Trophoblast cell (in vitro differentiated cells and primary cell): ENCODE measurements around the gene HOXA4.

Source experiments
- DNase-seq, 2 donors: peaks; one replicate each; pipeline ENCODE4 v3.0.0-alpha.2; 2016
- H2AFZ ChIP-seq: 2 replicates; pipeline ENCODE4 v1.6.1; 2013; ENCODE audit warnings: low read length, moderate library complexity, mild to moderate bottlenecking; ENCODE audit not compliant: insufficient read depth, poor library complexity
- H2AK5ac ChIP-seq: 2 replicates; pipeline ENCODE4 v1.6.1; 2013; ENCODE audit warnings: mild to moderate bottlenecking, low read length
- H2BK120ac ChIP-seq: 2 replicates; pipeline ENCODE4 v1.6.1; 2013; ENCODE audit warnings: low read length, mild to moderate bottlenecking, moderate library complexity; ENCODE audit not compliant: insufficient read depth, poor library complexity
- H2BK12ac ChIP-seq: 2 replicates; pipeline ENCODE4 v1.6.1; 2013; ENCODE audit warnings: mild to moderate bottlenecking, low read length, moderate library complexity
- H2BK5ac ChIP-seq: 2 replicates; pipeline ENCODE4 v1.6.1; 2013; ENCODE audit warnings: low read length, low read depth, moderate library complexity, mild to moderate bottlenecking; ENCODE audit not compliant: poor library complexity
- H3K14ac ChIP-seq: 2 replicates; pipeline ENCODE4 v1.6.1; 2013; ENCODE audit warnings: mild to moderate bottlenecking, low read length
- H3K18ac ChIP-seq: 2 replicates; pipeline ENCODE4 v1.6.1; 2013; ENCODE audit warnings: mild to moderate bottlenecking, low read length
- H3K23ac ChIP-seq: 2 replicates; pipeline ENCODE4 v1.6.1; 2013; ENCODE audit warnings: low read length
- H3K27ac ChIP-seq: 2 replicates; pipeline ENCODE4 v1.5.1; 2013; ENCODE audit warnings: low read depth, mild to moderate bottlenecking, inconsistent platforms, low read length, moderate library complexity
- H3K27me3 ChIP-seq: 2 replicates; pipeline ENCODE4 v1.6.1; 2013; ENCODE audit warnings: inconsistent platforms, mild to moderate bottlenecking, low read length, moderate library complexity; ENCODE audit not compliant: insufficient read depth
- H3K36me3 ChIP-seq, 2 experiments: 1 replicate in 1 of 2; 2 replicates in 1 of 2; pipeline ENCODE4 v1.6.1; 2013; ENCODE audit warnings: low read length in 2 of 2, mild to moderate bottlenecking in 2 of 2, moderate library complexity in 1 of 2; ENCODE audit not compliant: insufficient read depth in 2 of 2, control insufficient read depth in 1 of 2
- H3K4ac ChIP-seq: 2 replicates; pipeline ENCODE4 v1.6.1; 2013; ENCODE audit warnings: low read depth, mild to moderate bottlenecking, low read length, moderate library complexity
- H3K4me1 ChIP-seq, 2 experiments: 1 replicate in 1 of 2; 2 replicates in 1 of 2; pipeline ENCODE4 v1.6.1; 2013; ENCODE audit warnings: low read length in 2 of 2, mild to moderate bottlenecking in 2 of 2, moderate library complexity in 1 of 2; ENCODE audit not compliant: insufficient read depth in 2 of 2, control insufficient read depth in 1 of 2
- H3K4me2 ChIP-seq: 2 replicates; pipeline ENCODE4 v1.6.1; 2013; ENCODE audit warnings: inconsistent platforms, mild to moderate bottlenecking, low read length, moderate library complexity
- H3K4me3 ChIP-seq: 2 replicates; pipeline ENCODE4 v1.5.1; 2013; ENCODE audit warnings: mild to moderate bottlenecking, low read depth, low read length, inconsistent platforms
- H3K79me1 ChIP-seq: one replicate; pipeline ENCODE4 v1.6.1; 2013; ENCODE audit warnings: low read length
- H3K79me2 ChIP-seq: 2 replicates; pipeline ENCODE4 v1.6.1; 2013; ENCODE audit warnings: low read length, mild to moderate bottlenecking; ENCODE audit not compliant: control insufficient read depth, insufficient read depth, poor library complexity
- H3K9ac ChIP-seq: 2 replicates; pipeline ENCODE4 v1.6.1; 2013; ENCODE audit warnings: mild to moderate bottlenecking, low read length
- H3K9me3 ChIP-seq: 2 replicates; pipeline ENCODE4 v1.6.1; 2013; ENCODE audit warnings: low read depth, mild to moderate bottlenecking, control low read depth, inconsistent platforms, low read length; ENCODE audit not compliant: insufficient read depth
- H4K12ac ChIP-seq: 2 replicates; pipeline ENCODE4 v1.6.1; 2013; ENCODE audit warnings: low read depth, mild to moderate bottlenecking, low read length, moderate library complexity
- H4K8ac ChIP-seq: 2 replicates; pipeline ENCODE4 v1.6.1; 2013; ENCODE audit warnings: low read depth, mild to moderate bottlenecking, low read length, moderate library complexity
- H4K91ac ChIP-seq: one replicate; pipeline ENCODE4 v1.6.1; 2013; ENCODE audit warnings: low read depth, mild to moderate bottlenecking, low read length, moderate library complexity
- WGBS: extraction: QIAGEN DNeasy Blood & Tissue Kit; methylation state at CpG from one replicate; pipeline ENCODE4 v1.1.7; 2013; ENCODE audit warnings: missing lambda C conversion rate; ENCODE audit not compliant: insufficient read length, insufficient coverage; ENCODE audit errors: extremely low coverage; 5-methylcytosine and 5-hydroxymethylcytosine counted together

The HOXA4 gene

GRCh38 chr7:27116962-27117886 is 13.3 kb downstream of the HOXA4 start:
- Histone ChIP-seq H3K23ac (no peak overlapping the region), H3K14ac (no peak overlapping the region), H4K91ac (no peak overlapping the region), H3K4ac (no peak overlapping the region), H3K18ac (no peak overlapping the region), H4K8ac (no peak overlapping the region), H3K4me3 (no peak overlapping the region), H3K36me3 (no peaks in the 10 kb centered on the region), H3K4me1 (no peaks in the 10 kb centered on the region), H2AFZ (no peak overlapping the region), H3K27me3 (peaks cover 79% of the 10 kb centered on the region), H3K79me2 (no peaks in the 10 kb centered on the region), H3K27ac (no peak overlapping the region), H2BK12ac (no peak overlapping the region), H3K4me2 (no peak overlapping the region), H2AK5ac (no peak overlapping the region), H3K9ac (no peak overlapping the region), H2BK120ac (no peak overlapping the region), H2BK5ac (no peak overlapping the region), H4K12ac (no peak overlapping the region), H3K79me1 (no peaks in the 10 kb centered on the region), H3K9me3 (peaks cover 1% of the 10 kb centered on the region)
- no CpG with 5 or more reads among the region's 12 CpGs for WGBS
- no peak for DNase-seq

- Histone ChIP-seq H3K4ac (no peak overlapping the region), H3K4me1 (no peaks in the 10 kb centered on the region), H3K79me2 (no peaks in the 10 kb centered on the region), H3K36me3 (no peaks in the 10 kb centered on the region), H2BK120ac (no peak overlapping the region), H3K4me2 (no peak overlapping the region), H3K9ac (no peak overlapping the region), H3K27me3 (peaks cover 79% of the 10 kb centered on the region), H3K23ac (no peak overlapping the region), H3K79me1 (no peaks in the 10 kb centered on the region), H2AFZ (no peak overlapping the region), H2AK5ac (no peak overlapping the region), H4K91ac (no peak overlapping the region), H3K4me3 (no peak overlapping the region), H3K27ac (no peak overlapping the region), H3K14ac (no peak overlapping the region), H2BK5ac (no peak overlapping the region), H2BK12ac (no peak overlapping the region), H3K18ac (no peak overlapping the region), H4K8ac (no peak overlapping the region), H3K9me3 (peaks cover under 1% of the 10 kb centered on the region), H4K12ac (no peak overlapping the region)
- no peak for DNase-seq
- no CpG with 5 or more reads among the region's 20 CpGs for WGBS
Observed at GRCh38 chr7:27116031-27116961, 14.3 kb downstream of the HOXA4 start.

GRCh38 chr7:27115221-27116026 is 15.1 kb downstream of the HOXA4 start:
- Histone ChIP-seq H3K79me1 (no peaks in the 10 kb centered on the region), H4K91ac (no peak overlapping the region), H4K12ac (no peak overlapping the region), H2AK5ac (no peak overlapping the region), H3K27me3 (peaks cover 80% of the 10 kb centered on the region), H2BK12ac (no peak overlapping the region), H2AFZ (no peak overlapping the region), H3K4me3 (no peak overlapping the region), H3K36me3 (no peaks in the 10 kb centered on the region), H3K9ac (no peak overlapping the region), H3K79me2 (no peaks in the 10 kb centered on the region), H2BK120ac (no peak overlapping the region), H3K14ac (no peak overlapping the region), H3K9me3 (peaks cover 3% of the 10 kb centered on the region), H2BK5ac (no peak overlapping the region), H3K27ac (no peak overlapping the region), H3K18ac (no peak overlapping the region), H3K23ac (no peak overlapping the region), H3K4ac (no peak overlapping the region), H3K4me2 (no peak overlapping the region), H3K4me1 (peaks cover 1 to 2% of the 10 kb centered on the region in 2 experiments), H4K8ac (no peak overlapping the region)
- no CpG with 5 or more reads among the region's 45 CpGs for WGBS
- DNase-seq, result no peak

GRCh38 chr7:27114881-27115220 is 15.7 kb downstream of the HOXA4 start:
- no peak overlapping the region for H3K18ac ChIP-seq
- no peaks in the 10 kb centered on the region for H3K79me2 ChIP-seq
- H3K27ac ChIP-seq, result no peak overlapping the region
- no peak overlapping the region for H2AFZ ChIP-seq
- H3K14ac ChIP-seq, result no peak overlapping the region
- H3K79me1 ChIP-seq, result no peaks in the 10 kb centered on the region
- no peak overlapping the region for H3K4me2 ChIP-seq
- no peak overlapping the region for H4K91ac ChIP-seq
- H4K8ac ChIP-seq, result no peak overlapping the region
- no peak for DNase-seq
- H2BK5ac ChIP-seq, result no peak overlapping the region
- peaks cover 80% of the 10 kb centered on the region for H3K27me3 ChIP-seq
- H3K4me1 ChIP-seq, result peaks cover 2 to 4% of the 10 kb centered on the region in 2 experiments
- no peaks in the 10 kb centered on the region for H3K36me3 ChIP-seq
- peaks cover 6% of the 10 kb centered on the region for H3K9me3 ChIP-seq
- no peak overlapping the region for H2BK120ac ChIP-seq
- H2BK12ac ChIP-seq, result no peak overlapping the region
- no peak overlapping the region for H2AK5ac ChIP-seq
- no peak overlapping the region for H3K9ac ChIP-seq
- H4K12ac ChIP-seq, result no peak overlapping the region
- no peak overlapping the region for H3K4ac ChIP-seq
- H3K4me3 ChIP-seq, result no peak overlapping the region
- no peak overlapping the region for H3K23ac ChIP-seq
- no CpG with 5 or more reads among the region's 6 CpGs for WGBS
